ENCODE measurements around the gene SLC66A2. TPM values are rescaled to one million over a fixed set of nuclear protein-coding genes. Genes with fewer than 3 reads are reported as not detected.

SLC66A2 gene
- total and polyA plus RNA-seq, 12 donors: 21.4 to 32.3 (median 25.6) TPM

- peak; percentile 45 to 68 for DNase-seq
- TF ChIP-seq CTCF (IDR thresholded peaks at IDR 0.05): no peak
- peaks cover 0 to 33% (median 4%) of the 10 kb centered on the region in 9 donors for H3K36me3 ChIP-seq
- intact Hi-C loops (cut with DNase I): loop anchor here in 4 of 10 donors (2.0 to 10.0 kb wide), 5 partner anchors 37 to 555 kb away; partner anchors contain the start of genes RBFA (in 3 of the 4), TXNL4A (in 2 of the 4) and NFATC1 (in 1 of the 4)
- ATAC-seq: peak in 5 of 8 donors; percentile 35 to 77 (median 68)
- H3K4me3 ChIP-seq: peak overlapping the region; percentile 57 to 95 (median 86)
- no peaks in the 10 kb centered on the region for H3K27me3 ChIP-seq
- peak overlapping the region; percentile 41 to 93 (median 86) for H3K27ac ChIP-seq
- no peaks in the 10 kb centered on the region for H3K9me3 ChIP-seq
- peaks cover 10 to 71% (median 55%) of the 10 kb centered on the region in 9 donors for H3K4me1 ChIP-seq
- 51 to 56% methylated on average over 12 of the region's 12 CpGs for WGBS, 2 donors
These were observed 1.6 kb downstream of the SLC66A2 start for GRCh38 chr18:79949697-79950487.

GRCh38 chr18:79948719-79949411 lies 2.6 kb downstream of the SLC66A2 start:
- H3K4me1 ChIP-seq: peaks cover 10 to 75% (median 63%) of the 10 kb centered on the region in 9 donors
- intact Hi-C loops (cut with DNase I): loop anchor here in 1 of 10 donors (10.0 kb wide), 1 partner anchor 86 kb away; the partner anchor contains the start of gene RBFA
- H3K27ac ChIP-seq: peak overlapping the region in 7 of 10 donors; percentile 77 to 93 (median 86)

GRCh38 chr18:79947881-79948610 lies 3.4 kb downstream of the SLC66A2 start:
- 90 to 93% methylated on average over 15 of the region's 15 CpGs for WGBS, 2 donors
- intact Hi-C loops (cut with DNase I): loop anchor here in 1 of 10 donors (10.0 kb wide), 1 partner anchor 87 kb away; the partner anchor contains the start of gene RBFA
- no peak for ATAC-seq
- no peak for TF ChIP-seq CTCF (IDR thresholded peaks at IDR 0.05)
- Histone ChIP-seq H3K4me3 (no peak overlapping the region), H3K27me3 (no peaks in the 10 kb centered on the region), H3K27ac (no peak overlapping the region), H3K36me3 (peaks cover 0 to 37% (median 5%) of the 10 kb centered on the region in 9 donors), H3K4me1 (peaks cover 10 to 77% (median 63%) of the 10 kb centered on the region in 9 donors), H3K9me3 (no peaks in the 10 kb centered on the region)
- no peak for DNase-seq

More at GRCh38 chr18:79948719-79949411, 2.6 kb downstream of the SLC66A2 start:
- 91 to 92% methylated on average over 23 of the region's 23 CpGs for WGBS, 2 donors
- H3K4me3 ChIP-seq: peak overlapping the region in 7 of 10 donors; percentile 8 to 95 (median 85)
- peaks cover 0 to 33% (median 4%) of the 10 kb centered on the region in 9 donors for H3K36me3 ChIP-seq
- DNase-seq (no peak), ATAC-seq (no peak)
- H3K9me3 ChIP-seq: no peaks in the 10 kb centered on the region
- no peak for TF ChIP-seq CTCF (IDR thresholded peaks at IDR 0.05)
- H3K27me3 ChIP-seq: no peaks in the 10 kb centered on the region
